Measurements from ENCODE around the gene UBXN11.

UBXN11 gene

GRCh38 chr1:26274801-26275425 lies 31.5 kb downstream of the UBXN11 start:
- peak in 1 of 58 donors; percentile 28 for DNase-seq

- no peak for DNase-seq
Measured at GRCh38 chr1:26269198-26269550, 37.3 kb downstream of the UBXN11 start.

- DNase-seq: no peak
Measured at GRCh38 chr1:26268290-26269197, 37.9 kb downstream of the UBXN11 start.

GRCh38 chr1:26265405-26265804 lies 41.0 kb downstream of the UBXN11 start:
- no peak for DNase-seq

- DNase-seq: no peak
Measured at GRCh38 chr1:26263212-26263611, 43.2 kb downstream of the UBXN11 start.

GRCh38 chr1:26259578-26259977 lies 46.9 kb downstream of the UBXN11 start:
- DNase-seq: no peak

- no peak for DNase-seq
Measured at GRCh38 chr1:26259005-26259404, 47.4 kb downstream of the UBXN11 start.

GRCh38 chr1:26257222-26257621 lies 49.2 kb downstream of the UBXN11 start:
- DNase-seq: no peak

- DNase-seq: no peak
Measured at GRCh38 chr1:26254404-26254803, 52.0 kb downstream of the UBXN11 start.

GRCh38 chr1:26252718-26253117 lies 53.7 kb downstream of the UBXN11 start:
- DNase-seq: no peak

- DNase-seq: peak in 11 of 58 donors; percentile 3 to 50 (median 9)
Measured at GRCh38 chr1:26239936-26240335, 66.5 kb downstream of the UBXN11 start.

GRCh38 chr1:26237230-26237966 lies 69.0 kb downstream of the UBXN11 start:
- DNase-seq: no peak

- peak in 10 of 58 donors; percentile 5 to 55 (median 18) for DNase-seq
Measured at GRCh38 chr1:26234644-26235370, 71.6 kb downstream of the UBXN11 start.

GRCh38 chr1:26233903-26234643 lies 72.4 kb downstream of the UBXN11 start, which contains the start of gene CEP85:
Gene CEP85, plus strand, starts transcription at chr1:26234200. Its CDS starts 5,584 bp downstream, at chr1:26239784.
- DNase-seq: peak; percentile 88 to 99 (median 97)
